Choroid plexus epithelial cell (primary cell): Measurements from ENCODE around the gene NCAM2.
"Not testable (repeated sequence)": the region's sequence is repeated elsewhere in the genome, so short reads cannot be mapped to it uniquely, and the experiment has no call there.

Source experiments
- DNase-seq: peaks from one replicate; pipeline ENCODE4 v3.0.0-alpha.2; 2010; ENCODE audit warnings: low read depth
- H3K4me3 ChIP-seq: 2 replicates; pipeline ENCODE4 v1.5.1; 2011; ENCODE audit warnings: low read depth, mild to moderate bottlenecking, control low read depth, low read length, moderate library complexity
- TF ChIP-seq, protein P1 (sequence below): conservative IDR thresholded peaks from 2 replicates; pipeline ENCODE4 v1.5.1; 2011; ENCODE audit warnings: low read depth, mild to moderate bottlenecking, control low read depth, inconsistent platforms, low read length, moderate library complexity

The NCAM2 gene

DNA sequence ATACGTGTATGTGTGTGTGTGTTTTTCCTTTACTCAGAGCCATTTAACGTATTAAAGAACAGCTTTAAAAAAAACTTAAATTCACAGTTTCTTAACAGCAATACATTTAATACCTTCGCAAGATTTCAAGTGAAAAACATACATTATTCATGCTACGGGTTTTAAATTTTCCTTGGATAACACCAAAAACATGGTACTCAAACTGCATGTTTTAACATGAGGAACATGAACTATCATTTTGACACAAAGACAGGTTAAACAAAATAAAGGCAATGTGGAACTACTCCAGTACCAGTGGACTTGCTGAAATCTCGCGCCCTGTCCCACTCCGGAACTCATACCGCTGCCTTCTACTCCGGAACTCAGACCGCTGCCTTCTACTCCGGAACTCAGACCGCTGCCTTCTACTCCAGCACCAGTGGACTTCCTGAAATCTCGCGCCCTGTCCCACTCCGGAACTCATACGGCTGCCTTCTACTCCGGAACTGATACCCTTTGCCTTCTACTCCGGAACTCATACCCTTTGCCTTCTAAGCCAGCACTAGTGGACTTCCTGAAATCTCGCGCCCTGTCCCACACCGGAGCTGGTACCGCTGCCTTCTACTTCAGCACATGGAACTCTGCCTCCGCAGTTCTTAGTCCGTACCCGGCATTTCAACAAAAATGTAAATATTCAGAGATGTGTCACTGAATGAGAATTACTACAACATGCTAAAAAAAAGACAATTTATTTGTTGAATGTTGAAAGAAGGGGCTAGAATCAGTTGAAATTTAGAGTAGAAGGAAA is 148.6 kb downstream of the NCAM2 start:
- TF ChIP-seq, protein P1, sequence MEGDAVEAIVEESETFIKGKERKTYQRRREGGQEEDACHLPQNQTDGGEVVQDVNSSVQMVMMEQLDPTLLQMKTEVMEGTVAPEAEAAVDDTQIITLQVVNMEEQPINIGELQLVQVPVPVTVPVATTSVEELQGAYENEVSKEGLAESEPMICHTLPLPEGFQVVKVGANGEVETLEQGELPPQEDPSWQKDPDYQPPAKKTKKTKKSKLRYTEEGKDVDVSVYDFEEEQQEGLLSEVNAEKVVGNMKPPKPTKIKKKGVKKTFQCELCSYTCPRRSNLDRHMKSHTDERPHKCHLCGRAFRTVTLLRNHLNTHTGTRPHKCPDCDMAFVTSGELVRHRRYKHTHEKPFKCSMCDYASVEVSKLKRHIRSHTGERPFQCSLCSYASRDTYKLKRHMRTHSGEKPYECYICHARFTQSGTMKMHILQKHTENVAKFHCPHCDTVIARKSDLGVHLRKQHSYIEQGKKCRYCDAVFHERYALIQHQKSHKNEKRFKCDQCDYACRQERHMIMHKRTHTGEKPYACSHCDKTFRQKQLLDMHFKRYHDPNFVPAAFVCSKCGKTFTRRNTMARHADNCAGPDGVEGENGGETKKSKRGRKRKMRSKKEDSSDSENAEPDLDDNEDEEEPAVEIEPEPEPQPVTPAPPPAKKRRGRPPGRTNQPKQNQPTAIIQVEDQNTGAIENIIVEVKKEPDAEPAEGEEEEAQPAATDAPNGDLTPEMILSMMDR, result no peak
- H3K4me3 ChIP-seq, result no peak overlapping the region
- no peak for DNase-seq

DNA sequence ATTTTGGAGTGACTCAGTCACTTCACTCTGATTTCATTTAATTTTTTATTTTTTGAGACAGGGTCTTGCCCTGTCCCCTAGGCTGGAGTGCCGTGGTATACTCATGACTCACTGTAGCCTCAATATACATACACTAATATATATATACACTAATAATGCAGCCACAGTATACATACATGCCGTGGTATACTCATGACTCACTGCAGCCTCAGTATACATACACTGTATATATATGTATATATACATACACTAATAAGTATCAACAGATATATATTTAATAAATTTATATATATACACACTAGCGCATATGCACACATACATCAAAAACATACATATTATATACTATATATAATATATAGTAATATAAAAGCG is 149.2 kb downstream of the NCAM2 start:
- TF ChIP-seq, protein P1, result no peak
- DNase-seq, result no peak
- H3K4me3 ChIP-seq, result no peak overlapping the region

DNA sequence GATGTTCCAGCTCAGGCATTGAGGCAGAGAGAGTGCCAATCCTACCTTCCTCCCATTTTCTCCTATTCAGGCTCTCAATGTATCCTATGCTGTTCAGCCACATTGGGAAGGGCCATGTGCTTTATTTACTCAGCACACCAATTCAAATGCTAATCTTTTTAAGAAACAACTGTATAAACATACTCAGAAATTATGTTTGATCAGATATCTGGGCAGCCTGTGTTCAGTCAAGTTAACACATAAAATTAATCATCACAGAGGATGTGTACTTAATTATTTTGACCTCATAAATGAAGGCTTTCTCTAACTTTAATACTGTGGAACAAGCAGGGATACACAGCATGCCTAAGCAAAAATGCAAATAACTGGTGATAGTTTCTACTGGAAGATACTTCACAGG is 149.8 kb downstream of the NCAM2 start:
- H3K4me3 ChIP-seq, result no peak overlapping the region
- TF ChIP-seq, protein P1, result no peak
- no peak for DNase-seq

DNA sequence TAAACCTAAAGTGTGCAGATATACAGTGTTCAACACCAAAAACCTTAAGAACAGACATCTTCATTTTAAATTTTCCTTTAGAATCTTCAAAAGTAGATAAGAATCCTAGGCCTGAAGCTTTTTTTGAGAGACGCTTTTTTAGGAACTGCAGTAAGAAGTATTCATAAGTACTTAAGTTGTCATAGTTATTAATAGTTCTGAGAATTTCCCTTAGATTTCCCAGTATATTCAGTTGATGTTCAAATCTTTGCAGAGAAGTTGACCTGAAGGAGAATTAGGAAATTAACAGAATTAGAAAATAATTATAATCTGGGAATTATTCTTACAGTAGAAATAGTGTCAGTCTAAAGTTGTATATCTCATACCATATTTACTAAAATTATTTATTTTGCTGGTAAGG is 150.3 kb downstream of the NCAM2 start:
- TF ChIP-seq, protein P1, result no peak
- no peak for DNase-seq
- no peak overlapping the region for H3K4me3 ChIP-seq

DNA sequence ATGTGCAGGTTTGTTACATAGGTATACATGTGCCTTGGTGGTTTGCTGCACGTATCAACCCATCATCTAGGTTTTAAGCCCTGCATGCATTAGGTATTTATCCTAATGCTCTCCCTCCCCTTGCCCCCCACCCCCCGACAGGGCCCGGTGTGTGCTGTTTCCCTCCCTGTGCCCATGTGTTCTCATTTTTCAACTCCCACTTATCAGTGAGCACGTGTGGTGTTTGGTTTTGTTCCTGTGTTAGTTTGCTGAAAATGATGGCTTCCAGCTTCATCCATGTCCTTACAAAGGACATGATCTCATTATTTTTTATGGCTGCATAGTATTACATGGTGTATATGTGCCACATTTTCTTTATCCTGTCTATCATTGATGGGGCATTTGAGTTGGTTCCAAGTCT is 151.2 kb downstream of the NCAM2 start:
- DNase-seq, H3K4me3 ChIP-seq: not testable (repeated sequence)

DNA sequence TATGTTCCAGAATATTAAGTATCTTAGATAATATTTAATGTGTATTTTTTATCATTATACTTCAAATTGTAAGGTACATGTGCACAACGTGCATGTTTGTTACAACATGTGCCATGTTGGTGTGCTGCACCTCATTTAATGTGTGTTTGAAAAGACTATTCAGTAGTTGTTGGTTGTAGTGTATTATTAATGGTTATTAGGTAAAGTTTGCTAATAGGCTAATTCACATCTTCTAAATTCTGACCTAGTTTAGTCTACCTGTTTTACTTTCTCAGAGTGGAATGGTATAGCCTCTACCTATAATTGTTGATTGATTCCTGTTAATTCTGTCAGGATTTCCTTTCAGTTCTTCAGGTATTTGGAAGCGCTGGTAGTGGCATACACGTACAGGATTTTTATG is 153.0 kb downstream of the NCAM2 start:
- TF ChIP-seq, protein P1, result no peak
- no peak overlapping the region for H3K4me3 ChIP-seq
- no peak for DNase-seq

DNA sequence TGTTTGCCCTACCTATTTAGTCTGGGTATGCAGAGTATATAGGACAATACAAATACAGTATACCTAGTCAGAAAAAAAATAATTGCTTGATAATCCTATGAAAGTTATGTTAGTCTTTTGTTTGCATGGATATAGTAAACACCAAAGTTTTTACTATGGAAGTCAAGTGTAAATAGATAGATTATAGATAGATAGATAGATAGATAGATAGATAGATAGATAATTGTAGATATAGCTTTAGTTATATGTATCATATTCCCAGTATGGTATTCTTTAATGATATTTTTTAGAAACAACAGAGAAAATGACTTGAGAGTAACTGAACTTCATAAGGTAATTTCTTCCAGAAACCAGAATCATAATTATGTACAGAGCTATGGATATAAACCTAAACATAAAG is 158.2 kb downstream of the NCAM2 start:
- no peak for DNase-seq
- H3K4me3 ChIP-seq, result no peak overlapping the region
- TF ChIP-seq, protein P1, result no peak
